B cell (primary cell): ENCODE data around the gene LGALS14.

Experiments
- CTCF ChIP-seq: fragments of 200-600 bp; IDR thresholded peaks from one replicate; pipeline ENCODE4 v1.8.0; 2022; ENCODE audit warnings: antibody characterized with exemption, mild to moderate bottlenecking
- EZH2 ChIP-seq: IDR thresholded peaks from 2 replicates; pipeline ENCODE4 v1.6.1; 2012; ENCODE audit warnings: borderline replicate concordance, low read depth, mild to moderate bottlenecking, moderate library complexity, low read length; ENCODE audit not compliant: insufficient read depth, poor library complexity, severe bottlenecking

GRCh38 chr19:39725995-39726394 is 21.7 kb downstream of the LGALS14 start:
- TF ChIP-seq CTCF, result no peak
- no peak for TF ChIP-seq EZH2
